ENCODE data around the gene FCMR. TPM values are rescaled to one million over a fixed set of nuclear protein-coding genes. Genes with fewer than 3 reads are reported as not detected.

The FCMR gene
- total and polyA plus RNA-seq, 2 donors (not counting 1 experiment from before 2014, with no cell fraction given), result 711 to 931 TPM

- Histone ChIP-seq H3K27me3 (replicated peaks in 1 of 4; ENCODE audit: control extremely low read depth in 1 of 4, control insufficient read depth in 3 of 4, insufficient read depth in 4 of 4, low read length in 3 of 4) (no peaks in the 10 kb centered on the region), H3K36me3 (replicated peaks in 1 of 2; ENCODE audit: control extremely low read depth in 1 of 2, control insufficient read depth in 1 of 2, extremely low read depth in 1 of 2, insufficient read depth in 2 of 2, low read length in 1 of 2) (peaks cover 0 to 1% of the 10 kb centered on the region in 2 experiments), H3K4me2 (replicated peaks; ENCODE audit: low read depth, low read length, poor library complexity, severe bottlenecking) (no peak overlapping the region), H4K20me1 (ENCODE audit: control insufficient read depth, insufficient read depth, low read length, poor library complexity, severe bottlenecking) (no peaks in the 10 kb centered on the region), H3K79me2 (ENCODE audit: control insufficient read depth, insufficient read depth, low read length) (no peaks in the 10 kb centered on the region), H3K4me1 (ENCODE audit: control insufficient read depth in 2 of 2, insufficient read depth in 2 of 2, low read length in 2 of 2) (no peaks in the 10 kb centered on the region), H3K4me3 (ENCODE audit: control extremely low read depth in 1 of 5, extremely low read depth in 1 of 5, insufficient read depth in 1 of 5, low read depth in 2 of 5, low read length in 4 of 5) (no peak overlapping the region), H3K9ac (ENCODE audit: low read length) (no peak overlapping the region), H2AFZ (ENCODE audit: insufficient read depth, low read depth, low read length, poor library complexity, severe bottlenecking) (no peak overlapping the region), H3K9me3 (ENCODE audit: control extremely low read depth in 1 of 3, control insufficient read depth in 2 of 3, insufficient read depth in 1 of 3, low read length in 2 of 3) (peaks cover 4 to 28% (median 4%) of the 10 kb centered on the region in 3 donors), H3K27ac (ENCODE audit: low read length in 2 of 2) (no peak overlapping the region)
- ATAC-seq (ENCODE audit: low read depth) (no peak), DNase-seq (no peak)
- peaks cover 3% of the 10 kb centered on the region for H3K27me3 Mint-ChIP-seq
- TF ChIP-seq CTCF (IDR thresholded peaks at IDR 0.05) (no peak), EZH2 (IDR thresholded peaks at IDR 0.05; ENCODE audit: borderline replicate concordance, insufficient read depth, low read depth, low read length, poor library complexity, severe bottlenecking) (no peak)
- no peak overlapping the region for H3K4me3 Mint-ChIP-seq
- H3K4me1 Mint-ChIP-seq, result no peaks in the 10 kb centered on the region
- POLR2A ChIA-PET, result no interaction called here
- intact Hi-C loops (cut with micrococcal nuclease), result no loop called here
- peaks cover 9% of the 10 kb centered on the region for H3K9me3 Mint-ChIP-seq (ENCODE audit: insufficient read depth)
- CTCF ChIA-PET, result interaction anchor here (0.9 to 2.7 kb wide), 4 partner anchors 8 to 144 kb away, joined by 3 to 8 read pairs (median 4); no protein-coding TSS in a partner anchor
- H3K27ac Mint-ChIP-seq, result no peak overlapping the region
These were observed 43.3 kb downstream of the FCMR start for GRCh38 chr1:206878456-206878855.

GRCh38 chr1:206875752-206876377 is 45.9 kb downstream of the FCMR start:
- ChIA-PET CTCF (interaction anchor here (0.6 kb wide), 1 partner anchor 66 kb away, joined by 3 read pairs; no protein-coding TSS in a partner anchor), POLR2A (no interaction called here)
- Mint-ChIP-seq H3K9me3 (ENCODE audit: insufficient read depth) (peaks cover 9% of the 10 kb centered on the region), H3K27me3 (peaks cover 3% of the 10 kb centered on the region), H3K27ac (no peak overlapping the region), H3K4me3 (no peak overlapping the region), H3K4me1 (no peaks in the 10 kb centered on the region)
- Histone ChIP-seq H3K36me3 (replicated peaks in 1 of 2; ENCODE audit: control extremely low read depth in 1 of 2, control insufficient read depth in 1 of 2, extremely low read depth in 1 of 2, insufficient read depth in 2 of 2, low read length in 1 of 2) (peaks cover 0 to 1% of the 10 kb centered on the region in 2 experiments), H3K4me3 (ENCODE audit: control extremely low read depth in 1 of 5, extremely low read depth in 1 of 5, insufficient read depth in 1 of 5, low read depth in 2 of 5, low read length in 4 of 5) (no peak overlapping the region), H4K20me1 (ENCODE audit: control insufficient read depth, insufficient read depth, low read length, poor library complexity, severe bottlenecking) (no peaks in the 10 kb centered on the region), H3K27me3 (replicated peaks in 1 of 4; ENCODE audit: control extremely low read depth in 1 of 4, control insufficient read depth in 3 of 4, insufficient read depth in 4 of 4, low read length in 3 of 4) (no peaks in the 10 kb centered on the region), H3K79me2 (ENCODE audit: control insufficient read depth, insufficient read depth, low read length) (no peaks in the 10 kb centered on the region), H3K4me2 (replicated peaks; ENCODE audit: low read depth, low read length, poor library complexity, severe bottlenecking) (no peak overlapping the region), H3K27ac (ENCODE audit: low read length in 2 of 2) (no peak overlapping the region), H3K9me3 (ENCODE audit: control extremely low read depth in 1 of 3, control insufficient read depth in 2 of 3, insufficient read depth in 1 of 3, low read length in 2 of 3) (peaks cover 4 to 28% (median 4%) of the 10 kb centered on the region in 3 donors), H2AFZ (ENCODE audit: insufficient read depth, low read depth, low read length, poor library complexity, severe bottlenecking) (no peak overlapping the region), H3K9ac (ENCODE audit: low read length) (no peak overlapping the region), H3K4me1 (ENCODE audit: control insufficient read depth in 2 of 2, insufficient read depth in 2 of 2, low read length in 2 of 2) (no peaks in the 10 kb centered on the region)
- TF ChIP-seq EZH2 (IDR thresholded peaks at IDR 0.05; ENCODE audit: borderline replicate concordance, insufficient read depth, low read depth, low read length, poor library complexity, severe bottlenecking) (no peak), CTCF (IDR thresholded peaks at IDR 0.05) (no peak)
- intact Hi-C loops (cut with micrococcal nuclease), result no loop called here
- ATAC-seq (ENCODE audit: low read depth) (no peak), DNase-seq (no peak)
- WGBS (ENCODE audit: insufficient coverage), result no CpG with 5 or more reads among the region's 3 CpGs

All from B cell (primary cell).